NCI-H187 (cell line): Measurements from ENCODE around the gene HERPUD2.
"Not testable (repeated sequence)": the region's sequence is repeated elsewhere in the genome, so short reads cannot be mapped to it uniquely, and the experiment has no call there.

Experiments
- DNase-seq, 2 experiments: peaks; one replicate each; lab custom pipeline; 2025; lab: John Stamatoyannopoulos, UW

HERPUD2 gene

DNA sequence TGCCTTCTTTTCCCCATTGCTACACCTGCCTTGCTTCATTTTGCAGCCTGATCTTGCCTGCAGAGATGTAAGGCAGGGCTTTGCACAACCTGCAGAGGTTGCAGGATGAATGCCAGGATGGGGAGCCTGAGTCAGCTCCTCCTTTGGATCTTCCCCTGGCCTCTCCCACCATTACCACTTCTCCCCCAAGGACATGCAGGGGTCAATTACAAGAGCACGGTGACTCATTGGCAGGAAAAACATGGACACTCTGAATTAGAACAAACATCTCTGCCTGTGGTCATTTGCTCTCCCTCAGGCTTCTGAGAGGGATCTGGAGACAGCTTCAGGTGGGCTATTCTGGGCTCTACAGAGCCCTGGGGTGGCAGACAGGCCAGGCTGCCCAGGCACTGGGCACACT lies 89.2 kb downstream of the HERPUD2 start:
- no peak for DNase-seq

GRCh38 chr7:35604595-35604994 lies 90.3 kb downstream of the HERPUD2 start:
- no peak for DNase-seq

GRCh38 chr7:35599645-35600044 lies 95.3 kb downstream of the HERPUD2 start:
- no peak for DNase-seq

- DNase-seq = no peak
Observed at GRCh38 chr7:35599061-35599460, 95.9 kb downstream of the HERPUD2 start.

GRCh38 chr7:35596061-35596460 lies 98.9 kb downstream of the HERPUD2 start:
- no peak for DNase-seq

- DNase-seq = no peak
Observed at GRCh38 chr7:35593899-35594298, 101.0 kb downstream of the HERPUD2 start.

DNA sequence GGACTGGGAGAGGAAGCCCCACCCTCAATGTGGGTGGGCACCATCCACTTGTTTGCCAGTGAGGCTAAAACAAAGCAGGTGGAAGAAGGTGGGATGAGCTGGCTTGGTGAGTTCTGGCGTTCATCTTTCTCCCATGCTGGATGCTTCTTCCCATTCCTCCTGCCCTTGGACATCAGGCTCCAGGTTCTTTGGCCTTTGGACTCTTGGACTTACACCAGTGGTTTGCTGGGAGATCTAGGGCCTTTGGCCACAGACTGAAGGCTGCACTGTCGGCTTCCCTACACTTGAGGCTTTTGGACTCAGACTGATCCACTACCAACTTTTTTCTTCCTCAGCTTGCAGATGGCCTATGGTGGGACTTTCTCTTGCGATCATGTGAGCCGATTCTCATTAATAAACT lies 106.3 kb downstream of the HERPUD2 start:
- DNase-seq = no peak

DNA sequence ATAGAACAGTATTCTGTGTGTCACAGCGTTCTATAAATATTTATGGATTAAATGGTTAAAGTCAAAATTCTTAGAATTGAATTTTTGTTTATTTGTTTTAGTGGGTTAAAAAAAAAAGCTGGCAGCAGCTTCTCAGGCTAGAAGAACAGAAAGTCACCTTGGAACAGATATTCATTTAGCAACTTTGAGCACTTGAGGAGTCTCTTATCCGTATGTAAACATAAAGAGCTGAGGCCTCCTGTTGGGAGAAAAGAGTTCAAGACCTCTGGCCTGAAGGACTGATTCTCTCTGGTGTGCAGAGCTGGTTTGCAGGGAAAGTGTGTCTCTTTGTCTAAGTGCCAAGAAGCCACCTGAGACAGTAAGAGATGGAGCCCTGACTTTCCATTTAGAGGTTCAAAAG lies 109.9 kb downstream of the HERPUD2 start:
- no peak for DNase-seq

GRCh38 chr7:35584533-35584932 lies 110.4 kb downstream of the HERPUD2 start:
- DNase-seq = not testable (repeated sequence)
